ENCODE measurements around the gene MFGE8. TPM values are rescaled to one million over a fixed set of nuclear protein-coding genes. Genes with fewer than 3 reads are reported as not detected.

MFGE8 gene
- total RNA-seq, 1 donor = 14.4 TPM

- Histone ChIP-seq H3K4me1 (ENCODE audit: insufficient read depth, low read length) (peaks cover 28% of the 10 kb centered on the region), H3K9me3 (ENCODE audit: low read depth, low read length) (no peaks in the 10 kb centered on the region), H3K4me3 (ENCODE audit: low read length) (no peak overlapping the region), H3K27me3 (ENCODE audit: insufficient read depth, low read length) (no peaks in the 10 kb centered on the region)
These were observed 5.1 kb downstream of the MFGE8 start for GRCh38 chr15:88908123-88908522.

GRCh38 chr15:88907111-88907510 is 6.1 kb downstream of the MFGE8 start:
- H3K9me3 ChIP-seq (ENCODE audit: low read depth, low read length) = no peaks in the 10 kb centered on the region
- no peak overlapping the region for H3K4me3 ChIP-seq (ENCODE audit: low read length)
- peaks cover 20% of the 10 kb centered on the region for H3K4me1 ChIP-seq (ENCODE audit: insufficient read depth, low read length)
- H3K27me3 ChIP-seq (ENCODE audit: insufficient read depth, low read length) = no peaks in the 10 kb centered on the region

GRCh38 chr15:88906551-88906950 is 6.6 kb downstream of the MFGE8 start:
- H3K9me3 ChIP-seq (ENCODE audit: low read depth, low read length) = no peaks in the 10 kb centered on the region
- H3K27me3 ChIP-seq (ENCODE audit: insufficient read depth, low read length) = no peaks in the 10 kb centered on the region
- H3K4me1 ChIP-seq (ENCODE audit: insufficient read depth, low read length) = peaks cover 18% of the 10 kb centered on the region
- H3K4me3 ChIP-seq (ENCODE audit: low read length) = no peak overlapping the region

GRCh38 chr15:88906130-88906529 is 7.0 kb downstream of the MFGE8 start:
- Histone ChIP-seq H3K27me3 (ENCODE audit: insufficient read depth, low read length) (no peaks in the 10 kb centered on the region), H3K4me1 (ENCODE audit: insufficient read depth, low read length) (peaks cover 18% of the 10 kb centered on the region)

GRCh38 chr15:88905576-88905975 is 7.6 kb downstream of the MFGE8 start:
- peaks cover 18% of the 10 kb centered on the region for H3K4me1 ChIP-seq (ENCODE audit: insufficient read depth, low read length)
- no peak overlapping the region for H3K4me3 ChIP-seq (ENCODE audit: low read length)
- no peaks in the 10 kb centered on the region for H3K9me3 ChIP-seq (ENCODE audit: low read depth, low read length)
- no peaks in the 10 kb centered on the region for H3K27me3 ChIP-seq (ENCODE audit: insufficient read depth, low read length)

More at GRCh38 chr15:88906130-88906529, 7.0 kb downstream of the MFGE8 start:
- no peaks in the 10 kb centered on the region for H3K9me3 ChIP-seq (ENCODE audit: low read depth, low read length)
- H3K4me3 ChIP-seq (ENCODE audit: low read length) = no peak overlapping the region

- no peaks in the 10 kb centered on the region for H3K27me3 ChIP-seq (ENCODE audit: insufficient read depth, low read length)
- no peak overlapping the region for H3K4me3 ChIP-seq (ENCODE audit: low read length)
- peaks cover 18% of the 10 kb centered on the region for H3K4me1 ChIP-seq (ENCODE audit: insufficient read depth, low read length)
- H3K9me3 ChIP-seq (ENCODE audit: low read depth, low read length) = no peaks in the 10 kb centered on the region
These were observed 8.4 kb downstream of the MFGE8 start for GRCh38 chr15:88904624-88905327.

GRCh38 chr15:88904257-88904623 is 8.9 kb downstream of the MFGE8 start:
- Histone ChIP-seq H3K4me3 (ENCODE audit: low read length) (no peak overlapping the region), H3K4me1 (ENCODE audit: insufficient read depth, low read length) (peaks cover 18% of the 10 kb centered on the region), H3K9me3 (ENCODE audit: low read depth, low read length) (no peaks in the 10 kb centered on the region)

GRCh38 chr15:88902846-88903245 is 10.3 kb downstream of the MFGE8 start:
- H3K4me3 ChIP-seq (ENCODE audit: low read length) = no peak overlapping the region
- peaks cover 19% of the 10 kb centered on the region for H3K4me1 ChIP-seq (ENCODE audit: insufficient read depth, low read length)
- H3K9me3 ChIP-seq (ENCODE audit: low read depth, low read length) = no peaks in the 10 kb centered on the region
- H3K27me3 ChIP-seq (ENCODE audit: insufficient read depth, low read length) = no peaks in the 10 kb centered on the region

More at GRCh38 chr15:88904257-88904623, 8.9 kb downstream of the MFGE8 start:
- no peaks in the 10 kb centered on the region for H3K27me3 ChIP-seq (ENCODE audit: insufficient read depth, low read length)

GRCh38 chr15:88902221-88902835 is 10.9 kb downstream of the MFGE8 start:
- no peaks in the 10 kb centered on the region for H3K9me3 ChIP-seq (ENCODE audit: low read depth, low read length)
- no peaks in the 10 kb centered on the region for H3K27me3 ChIP-seq (ENCODE audit: insufficient read depth, low read length)
- peaks cover 24% of the 10 kb centered on the region for H3K4me1 ChIP-seq (ENCODE audit: insufficient read depth, low read length)
- H3K4me3 ChIP-seq (ENCODE audit: low read length) = no peak overlapping the region

GRCh38 chr15:88901508-88902220 is 11.5 kb downstream of the MFGE8 start:
- H3K9me3 ChIP-seq (ENCODE audit: low read depth, low read length) = no peaks in the 10 kb centered on the region
- no peaks in the 10 kb centered on the region for H3K27me3 ChIP-seq (ENCODE audit: insufficient read depth, low read length)
- no peak overlapping the region for H3K4me3 ChIP-seq (ENCODE audit: low read length)
- H3K4me1 ChIP-seq (ENCODE audit: insufficient read depth, low read length) = peaks cover 31% of the 10 kb centered on the region

GRCh38 chr15:88900982-88901418 is 12.2 kb downstream of the MFGE8 start:
- Histone ChIP-seq H3K4me1 (ENCODE audit: insufficient read depth, low read length) (peaks cover 35% of the 10 kb centered on the region), H3K9me3 (ENCODE audit: low read depth, low read length) (no peaks in the 10 kb centered on the region), H3K27me3 (ENCODE audit: insufficient read depth, low read length) (no peaks in the 10 kb centered on the region), H3K4me3 (ENCODE audit: low read length) (no peak overlapping the region)

- peaks cover 4% of the 10 kb centered on the region for H3K27me3 ChIP-seq (ENCODE audit: insufficient read depth, low read length)
- no peak overlapping the region for H3K4me3 ChIP-seq (ENCODE audit: low read length)
- H3K4me1 ChIP-seq (ENCODE audit: insufficient read depth, low read length) = peaks cover 39% of the 10 kb centered on the region
- no peaks in the 10 kb centered on the region for H3K9me3 ChIP-seq (ENCODE audit: low read depth, low read length)
These were observed 12.7 kb downstream of the MFGE8 start for GRCh38 chr15:88900309-88900981.

GRCh38 chr15:88899251-88899650 is 13.9 kb downstream of the MFGE8 start:
- Histone ChIP-seq H3K9me3 (ENCODE audit: low read depth, low read length) (no peaks in the 10 kb centered on the region), H3K4me3 (ENCODE audit: low read length) (no peak overlapping the region), H3K4me1 (ENCODE audit: insufficient read depth, low read length) (peaks cover 35% of the 10 kb centered on the region), H3K27me3 (ENCODE audit: insufficient read depth, low read length) (peaks cover 5% of the 10 kb centered on the region)

GRCh38 chr15:88898736-88899135 is 14.4 kb downstream of the MFGE8 start:
- Histone ChIP-seq H3K4me1 (ENCODE audit: insufficient read depth, low read length) (peaks cover 33% of the 10 kb centered on the region), H3K27me3 (ENCODE audit: insufficient read depth, low read length) (peaks cover 5% of the 10 kb centered on the region), H3K9me3 (ENCODE audit: low read depth, low read length) (no peaks in the 10 kb centered on the region), H3K4me3 (ENCODE audit: low read length) (no peak overlapping the region)
